C1 segment of cervical spinal cord (tissue), 14 donors: ENCODE data around the gene MYLK4.

Experiments
- DNase-seq, 14 donors: peaks; one replicate each; lab custom pipeline; 2025; lab: John Stamatoyannopoulos, UW

MYLK4 gene

DNA sequence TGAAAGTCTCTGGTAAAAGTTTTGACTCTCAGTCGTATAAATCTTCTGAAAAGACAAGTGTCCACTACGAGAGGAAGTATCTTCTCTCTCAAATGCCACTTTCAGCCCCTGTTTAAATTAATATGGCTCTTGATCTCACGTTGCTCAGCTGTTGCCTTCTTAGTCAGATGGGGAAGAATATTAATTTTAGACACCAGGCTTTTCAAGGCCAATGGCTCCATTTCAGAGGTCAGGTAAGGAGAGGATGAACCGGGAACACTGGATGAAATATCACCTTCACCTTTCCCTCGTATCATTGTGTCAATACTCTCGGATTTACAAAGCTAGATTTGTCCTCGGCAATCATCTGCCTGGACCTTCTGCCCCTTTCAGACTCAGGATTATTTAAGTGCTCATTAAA lies at the start of gene MYLK4:
TSS of gene MYLK4 (minus strand) at position 91 of the 400 bp plus-strand sequence. CDS start 1,628 bp downstream, outside the sequence.
- DNase-seq = no peak

DNA sequence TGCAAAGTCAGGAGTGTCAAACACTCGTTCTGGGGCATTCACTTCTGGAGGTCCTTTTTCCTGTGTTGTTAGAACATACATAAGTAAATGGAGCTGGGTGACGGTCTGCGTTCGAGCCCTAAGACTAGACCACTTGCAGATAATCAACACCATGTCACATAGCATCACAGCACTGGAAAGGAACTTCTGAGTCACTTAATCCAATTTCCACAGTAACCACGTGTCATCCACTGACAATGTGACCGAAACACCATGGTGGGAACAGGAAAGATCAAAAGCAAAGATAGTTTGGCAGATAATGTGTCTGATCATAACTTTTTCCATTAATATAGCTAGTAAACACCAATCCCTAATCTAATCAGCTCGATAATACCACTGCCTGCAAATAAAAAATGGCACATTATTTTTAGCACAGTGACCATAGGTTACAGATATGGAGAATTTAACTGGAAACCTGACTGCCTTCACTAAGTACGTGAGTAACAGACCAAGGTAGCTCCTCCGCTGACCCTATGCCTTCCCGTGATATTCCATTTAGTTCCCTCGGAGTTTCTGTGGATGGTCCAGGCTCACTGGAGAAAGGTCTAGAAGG lies 49.3 kb upstream of the MYLK4 start:
- no peak for DNase-seq

DNA sequence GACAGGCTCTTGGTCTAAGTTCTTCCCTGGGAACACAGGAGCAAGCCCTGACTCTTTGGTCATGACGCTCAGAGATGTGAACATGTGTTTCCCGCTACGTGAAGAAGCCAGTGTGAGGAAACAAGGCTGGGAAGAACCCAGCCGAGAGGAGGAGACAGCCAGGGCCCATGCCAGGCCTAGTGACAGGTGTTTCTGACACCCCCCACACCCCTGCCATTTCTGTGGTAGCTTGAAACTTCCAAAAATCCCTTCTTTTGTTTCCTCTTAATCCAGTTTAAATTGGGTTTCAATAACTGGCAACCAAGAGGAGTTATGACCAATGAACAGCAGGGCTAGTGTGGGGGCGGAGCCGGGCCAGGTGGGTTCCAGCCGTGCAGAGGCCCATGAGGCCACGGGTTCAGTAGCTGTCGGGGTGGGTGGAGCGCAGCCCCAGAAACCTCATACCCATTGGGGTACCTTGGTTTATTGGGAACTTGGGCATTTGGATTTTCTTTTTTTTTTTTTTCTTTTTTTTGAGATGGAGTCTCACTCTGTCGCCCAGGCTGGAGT lies 47.9 kb upstream of the MYLK4 start:
- DNase-seq = no peak

DNA sequence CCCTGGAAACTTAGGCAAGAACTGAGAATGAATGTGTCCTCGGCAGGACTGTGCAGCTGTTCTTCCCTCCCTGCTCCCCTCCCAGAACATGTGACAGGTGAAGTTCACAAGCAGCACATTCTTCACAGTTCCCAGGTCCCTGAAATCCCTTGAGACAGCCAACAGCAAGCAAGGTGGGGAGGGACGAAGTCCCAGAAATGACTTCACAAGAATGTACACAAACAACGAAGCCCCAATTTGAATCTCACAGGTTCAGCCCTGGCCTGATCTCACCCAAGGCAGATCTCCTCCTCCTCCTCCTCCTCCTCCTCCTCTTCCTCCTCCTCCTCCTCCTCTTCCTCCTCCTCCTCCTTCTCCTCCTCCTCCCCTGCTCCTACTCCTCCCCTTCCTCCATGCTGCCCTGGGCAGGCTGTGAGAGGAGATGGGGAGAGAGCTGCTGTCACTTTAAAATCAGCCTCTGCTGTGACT lies 46.9 kb upstream of the MYLK4 start:
- no peak for DNase-seq

DNA sequence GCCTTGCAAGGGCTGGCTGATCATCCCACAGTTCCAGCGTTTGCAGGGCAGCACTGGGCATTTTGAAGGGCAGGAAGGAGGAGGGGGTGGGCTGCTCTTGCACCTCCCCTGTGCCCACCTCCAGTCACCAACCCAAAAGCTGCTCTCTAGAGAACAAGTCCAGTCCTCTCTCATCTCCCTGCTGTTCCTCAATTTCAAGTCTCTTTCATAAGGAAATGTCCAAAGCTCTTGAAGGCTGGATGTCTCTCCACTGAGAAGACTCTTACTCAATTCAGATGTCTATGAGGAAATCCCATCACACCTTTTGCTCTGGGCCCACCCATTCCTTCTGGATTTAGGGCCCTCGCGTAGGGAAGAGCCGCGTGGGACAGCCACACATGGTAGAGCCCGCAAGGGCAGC lies 46.1 kb upstream of the MYLK4 start:
- DNase-seq = no peak

DNA sequence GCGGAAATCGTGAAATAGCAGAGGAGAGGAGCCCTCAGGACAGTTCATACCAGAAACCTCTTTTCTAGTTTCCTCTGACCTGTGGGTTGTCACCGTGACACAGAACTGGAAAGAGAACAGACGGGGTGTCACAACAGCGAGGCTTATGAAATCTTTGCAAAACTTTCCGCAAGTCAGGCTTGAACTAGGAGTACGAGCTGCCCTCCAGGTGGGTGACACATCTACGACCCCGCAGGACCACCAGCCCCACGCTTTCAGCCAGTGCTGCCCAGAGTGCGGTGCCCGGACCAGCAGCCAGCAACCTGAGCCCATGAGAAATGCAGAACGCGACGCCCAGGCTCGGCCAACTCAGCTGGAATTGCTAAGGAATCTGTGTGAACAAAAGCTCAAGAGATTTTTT lies 45.2 kb upstream of the MYLK4 start:
- DNase-seq = no peak

DNA sequence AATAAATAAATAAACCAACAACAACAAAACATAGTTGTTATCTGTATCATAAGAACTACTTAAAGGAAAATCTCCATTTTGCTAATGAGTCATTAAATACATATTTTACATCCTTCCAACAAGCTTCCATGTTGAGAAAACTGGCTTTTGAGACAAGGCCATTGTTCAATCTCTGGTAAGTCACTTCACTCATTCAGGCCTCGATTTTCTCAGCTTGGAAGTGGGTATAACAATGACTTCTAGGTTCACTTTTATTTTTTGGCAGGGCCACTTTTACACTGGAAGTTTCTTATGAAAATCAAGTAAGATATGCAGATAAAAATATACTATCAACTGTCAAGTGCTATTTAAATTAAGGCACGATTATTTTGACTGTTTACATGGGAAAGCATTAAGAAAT lies 44.4 kb upstream of the MYLK4 start:
- DNase-seq = no peak

DNA sequence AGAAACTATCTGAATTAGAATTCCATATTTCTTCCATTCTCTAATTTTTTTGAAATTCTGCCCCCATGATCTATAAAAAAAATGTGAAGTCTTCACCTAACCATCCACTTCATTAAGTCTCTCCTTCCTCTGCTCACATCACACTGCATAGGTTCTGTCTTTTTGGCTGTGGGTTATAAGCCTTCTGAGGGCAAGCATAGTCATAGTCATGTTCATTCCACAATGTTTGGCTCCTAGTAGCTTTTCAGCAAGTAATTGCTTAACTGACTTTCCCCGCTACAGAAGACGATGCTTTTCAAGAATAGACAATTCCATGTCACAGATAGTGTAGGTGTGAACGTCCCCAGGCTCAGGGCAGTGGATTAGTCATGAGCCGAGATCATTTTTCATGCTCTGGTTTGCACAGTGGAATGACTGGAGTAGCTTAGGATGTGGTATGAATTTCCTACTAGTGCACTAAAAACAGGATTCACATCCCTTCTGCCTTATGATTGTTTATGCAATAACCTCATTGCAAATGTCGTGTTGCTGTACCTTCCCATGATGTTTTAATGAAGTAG lies 43.5 kb upstream of the MYLK4 start:
- DNase-seq = no peak

DNA sequence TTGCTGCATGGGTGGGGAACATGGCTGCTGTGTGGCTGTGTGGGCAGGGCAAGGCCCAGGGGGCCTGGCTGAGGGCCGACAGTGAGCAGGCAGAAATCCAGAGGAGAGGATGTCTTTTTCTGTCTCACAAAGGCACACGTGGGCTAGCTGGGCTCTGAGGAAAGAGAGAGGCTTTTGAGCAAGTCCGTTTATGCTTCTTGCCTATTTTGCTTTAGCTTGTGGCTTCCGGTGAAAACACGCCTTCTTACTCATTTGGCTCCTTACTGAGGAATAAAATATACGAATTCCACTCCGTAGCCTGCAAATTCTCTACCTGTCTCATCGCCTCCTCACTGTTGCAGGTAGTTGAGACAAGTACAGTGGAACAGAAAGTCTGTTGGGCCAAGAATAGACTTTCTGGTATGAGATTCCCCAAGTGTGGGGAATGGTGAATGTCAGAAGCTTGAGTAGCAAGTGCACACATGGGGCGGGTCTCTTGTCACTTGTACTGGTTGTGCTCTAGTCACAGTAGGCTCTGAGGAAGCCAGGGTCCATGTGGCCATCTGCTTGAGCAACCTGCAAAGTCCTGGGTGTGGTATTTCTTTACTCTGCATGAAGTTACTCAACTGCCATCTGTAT lies 42.9 kb upstream of the MYLK4 start:
- DNase-seq = peak in 3 of 14 donors; percentile 14 to 23 (median 21)

DNA sequence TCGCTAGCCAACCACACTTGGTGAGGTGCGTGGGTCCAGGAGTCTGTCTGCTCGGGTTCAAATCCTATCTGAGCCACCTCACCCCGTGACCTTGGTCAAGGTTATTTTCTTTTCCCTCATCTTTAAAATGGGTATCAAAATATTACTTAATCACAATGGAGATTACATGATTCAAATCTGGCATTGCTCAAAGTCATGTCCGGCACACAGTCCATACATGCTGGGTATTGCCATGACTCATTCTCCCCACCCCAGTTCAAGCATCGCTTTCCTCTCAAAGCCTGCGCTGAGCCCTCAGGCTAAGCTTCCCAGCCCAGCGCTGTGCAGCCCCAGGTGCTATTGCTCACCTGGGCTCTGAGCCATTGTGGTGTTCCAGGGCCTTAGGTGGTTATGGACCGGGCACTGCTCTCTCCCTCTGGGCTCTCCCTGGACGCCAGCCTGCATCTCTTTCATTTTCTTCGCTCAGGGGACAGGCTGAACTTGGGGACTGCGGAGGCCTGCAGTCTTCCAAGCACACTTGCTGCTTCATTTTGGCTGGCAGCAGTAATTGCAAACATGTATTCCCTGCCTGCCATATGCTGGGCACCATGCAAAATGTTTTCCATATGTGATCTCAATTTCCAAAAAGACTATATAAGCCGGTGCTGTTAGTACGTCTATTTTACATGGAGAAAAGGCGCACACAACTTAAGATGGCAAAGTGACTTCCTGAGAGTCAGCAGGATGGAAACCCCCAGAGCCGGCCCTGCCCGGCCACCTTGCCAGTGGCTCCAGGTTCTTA lies 41.8 kb upstream of the MYLK4 start:
- DNase-seq = peak in 1 of 14 donors; percentile 21

DNA sequence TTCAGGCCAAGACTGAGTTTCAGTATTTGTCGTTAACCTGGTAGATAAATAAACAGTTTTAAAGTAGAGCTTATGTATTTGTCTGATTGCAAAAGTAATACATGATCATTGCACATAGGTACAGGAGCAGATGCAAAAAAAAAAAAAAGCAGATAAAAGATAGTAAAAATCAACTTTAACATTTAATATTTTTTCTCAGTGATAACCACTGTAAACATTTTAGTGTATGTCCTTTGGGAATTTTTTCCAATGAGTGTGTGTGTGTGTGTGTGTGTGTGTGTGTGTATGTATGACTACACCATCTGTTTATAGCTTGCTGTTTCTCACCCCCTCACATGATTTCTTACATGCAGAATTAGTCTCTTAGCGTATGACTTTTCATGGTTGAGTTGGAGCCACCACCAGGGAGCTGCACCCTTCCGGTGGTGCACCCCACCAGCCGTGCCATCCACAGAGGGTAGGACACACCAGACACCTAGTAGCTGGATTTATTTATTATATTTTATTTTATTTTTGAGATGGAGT lies 40.8 kb upstream of the MYLK4 start:
- no peak for DNase-seq

DNA sequence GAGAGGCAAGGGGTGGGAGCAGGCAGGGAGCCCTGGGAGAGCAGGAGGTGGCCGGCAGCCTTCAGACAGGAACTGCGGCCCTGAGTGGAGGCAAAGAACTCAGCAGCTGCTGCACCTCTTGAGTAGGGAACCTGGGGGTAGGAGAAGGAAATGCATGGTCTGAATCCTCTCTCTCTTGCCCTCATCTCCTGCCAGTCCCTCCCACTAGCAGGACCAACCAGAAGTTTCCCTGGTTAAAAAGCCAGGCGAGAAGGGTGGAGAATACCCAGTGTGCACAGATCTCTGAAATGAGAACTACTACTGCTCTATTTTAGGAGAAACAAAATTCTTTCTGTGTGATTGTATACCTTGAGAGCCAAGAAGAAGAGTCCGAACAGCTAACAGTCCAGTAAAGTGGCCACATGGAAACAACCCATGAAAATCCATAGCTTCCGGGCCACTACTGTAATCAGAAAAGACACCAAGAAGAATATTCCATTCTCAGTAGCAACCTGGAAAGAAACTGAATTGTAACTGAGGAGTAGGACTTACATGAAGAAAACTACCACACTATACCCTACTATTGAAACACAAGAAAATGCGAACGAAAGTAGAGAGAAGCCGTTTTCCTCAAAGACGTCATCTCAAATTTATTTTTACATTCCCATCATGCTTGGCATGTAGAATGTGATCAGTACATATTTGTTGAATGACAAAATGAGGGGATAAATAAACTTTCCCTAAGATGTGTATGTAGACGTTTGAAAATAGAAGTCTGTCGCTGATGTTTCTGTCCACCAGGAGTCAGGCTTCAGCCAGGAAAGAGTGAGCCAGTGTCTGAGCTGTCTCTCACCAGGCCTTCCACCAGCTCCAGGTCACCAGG lies 40.1 kb upstream of the MYLK4 start:
- DNase-seq = peak in 6 of 14 donors; percentile 7 to 48 (median 19)

DNA sequence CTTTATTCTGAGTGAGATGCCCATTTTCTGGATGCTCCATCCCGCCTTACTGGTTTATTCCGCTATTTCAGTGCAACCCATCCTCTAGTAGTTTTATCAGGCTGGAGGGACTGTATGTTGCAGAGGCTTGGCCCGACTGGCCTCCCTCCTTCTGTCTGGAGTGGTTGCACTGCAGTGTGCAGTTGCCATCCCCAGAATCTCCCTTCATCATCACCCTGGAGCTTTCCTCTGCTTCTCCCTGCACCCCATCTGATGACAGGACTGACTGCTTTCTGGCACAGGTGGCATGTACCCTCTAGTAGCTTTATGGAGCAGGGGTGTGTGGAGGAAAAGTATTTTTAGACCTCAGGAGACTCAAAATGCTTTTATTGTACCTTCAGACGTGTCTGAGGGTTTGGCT lies 35.5 kb upstream of the MYLK4 start:
- DNase-seq = no peak

DNA sequence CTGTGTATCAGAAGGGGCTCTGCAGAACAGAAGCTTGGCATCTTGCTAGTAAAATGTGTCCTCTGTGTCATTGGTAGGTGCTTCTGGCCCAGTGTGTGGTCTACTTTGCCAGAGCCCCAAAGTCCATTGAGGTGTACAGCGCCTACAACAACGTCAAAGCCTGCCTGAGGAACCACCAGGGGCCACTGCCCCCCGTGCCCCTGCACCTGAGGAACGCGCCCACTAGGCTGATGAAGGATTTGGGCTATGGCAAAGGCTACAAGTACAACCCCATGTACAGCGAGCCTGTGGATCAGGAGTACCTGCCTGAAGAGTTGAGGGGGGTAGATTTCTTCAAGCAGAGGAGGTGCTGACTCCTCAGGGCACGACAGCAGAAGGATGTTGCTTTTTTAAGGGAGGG lies 34.2 kb upstream of the MYLK4 start:
- no peak for DNase-seq

DNA sequence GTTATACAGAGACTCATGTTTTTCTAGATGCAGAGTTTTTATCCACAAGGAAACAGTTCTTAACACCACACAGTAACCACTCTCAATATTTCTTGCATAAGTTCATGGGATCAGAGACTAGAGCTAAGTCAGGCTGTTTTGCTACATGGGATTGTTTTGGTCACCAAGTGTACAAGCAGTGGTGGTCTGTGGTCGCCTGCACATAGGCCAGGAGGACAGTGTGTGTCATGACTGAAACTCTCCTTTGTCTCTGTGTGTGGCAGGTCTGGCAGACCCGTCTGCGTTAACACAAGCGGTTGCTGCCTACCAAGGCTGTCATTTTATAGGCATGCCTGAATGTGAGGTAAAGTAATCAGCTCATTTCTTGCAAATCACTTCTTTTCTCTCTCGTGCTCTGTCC lies 33.3 kb upstream of the MYLK4 start:
- DNase-seq = no peak

DNA sequence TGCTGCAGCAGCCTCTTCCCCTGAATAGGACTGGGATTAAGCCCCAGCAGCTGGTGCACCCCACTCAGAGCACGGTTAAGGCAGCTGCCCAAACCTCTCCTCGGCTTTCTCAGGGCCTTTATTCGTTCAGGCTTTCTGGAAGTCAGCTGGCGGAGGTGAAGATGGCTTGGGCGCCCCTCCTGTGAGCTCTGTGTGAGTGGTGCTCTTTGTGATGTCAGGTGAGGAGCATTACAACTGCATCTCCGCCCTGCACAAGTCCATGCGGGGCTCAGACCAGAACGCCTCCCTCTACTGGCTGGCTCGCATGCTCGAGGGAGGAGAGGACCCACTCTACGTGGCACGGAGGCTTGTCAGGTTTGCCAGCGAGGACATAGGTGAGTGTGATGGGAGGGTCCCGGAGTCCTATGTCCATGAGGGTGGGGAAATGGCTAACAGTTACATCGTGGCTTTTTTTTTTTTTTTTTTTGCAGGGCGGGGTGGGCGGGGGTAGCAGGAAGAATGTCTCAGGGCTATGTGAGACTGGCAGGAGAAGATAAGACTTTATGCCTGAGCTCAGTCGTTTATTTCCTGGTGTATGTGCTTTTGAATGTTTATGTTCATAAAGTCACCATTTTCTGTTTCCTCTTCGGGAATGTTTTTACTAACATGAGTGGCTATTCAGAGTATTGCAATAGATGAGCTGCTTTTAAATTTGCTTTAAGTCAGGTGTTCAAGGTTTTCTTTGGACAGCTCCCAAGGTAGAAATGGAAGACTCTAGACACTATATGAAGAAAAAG lies 32.7 kb upstream of the MYLK4 start:
- DNase-seq = peak in 1 of 14 donors; percentile 15

DNA sequence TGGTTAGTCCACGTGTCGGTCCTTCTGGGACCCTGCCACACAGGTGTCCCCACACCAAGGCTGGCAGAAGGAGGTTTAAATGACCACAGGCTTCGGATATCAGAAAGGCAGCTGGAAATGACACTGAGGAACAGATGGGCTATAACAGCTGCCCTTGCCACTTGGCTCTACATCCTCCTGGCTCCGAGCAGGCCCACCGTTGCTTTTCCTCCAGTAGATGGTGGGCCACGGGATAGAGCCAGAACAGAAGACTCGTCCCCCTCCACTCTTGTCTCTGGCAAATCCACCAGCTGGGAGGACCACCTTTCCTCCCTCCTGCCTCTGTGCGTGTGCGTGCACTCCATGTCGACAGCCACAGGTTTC lies 32.1 kb upstream of the MYLK4 start:
- no peak for DNase-seq

DNA sequence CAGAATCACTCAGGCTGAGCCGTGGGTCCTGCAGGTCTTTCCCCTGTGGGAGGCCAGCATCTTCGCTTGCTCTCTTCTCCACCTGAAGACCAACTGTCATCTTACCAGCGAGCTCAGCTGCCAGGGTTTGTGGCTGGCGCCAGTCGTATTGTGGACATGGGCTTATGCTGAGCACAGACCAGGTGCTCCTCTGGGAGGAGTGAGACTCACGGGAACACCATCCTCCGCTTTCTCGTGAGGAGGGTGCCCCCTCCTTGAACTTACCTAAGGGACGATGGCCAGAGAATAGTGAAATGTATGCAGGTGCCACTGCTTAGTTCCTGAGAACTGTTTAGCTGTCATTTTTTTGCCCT lies 31.6 kb upstream of the MYLK4 start:
- peak in 1 of 14 donors; percentile 12 for DNase-seq

DNA sequence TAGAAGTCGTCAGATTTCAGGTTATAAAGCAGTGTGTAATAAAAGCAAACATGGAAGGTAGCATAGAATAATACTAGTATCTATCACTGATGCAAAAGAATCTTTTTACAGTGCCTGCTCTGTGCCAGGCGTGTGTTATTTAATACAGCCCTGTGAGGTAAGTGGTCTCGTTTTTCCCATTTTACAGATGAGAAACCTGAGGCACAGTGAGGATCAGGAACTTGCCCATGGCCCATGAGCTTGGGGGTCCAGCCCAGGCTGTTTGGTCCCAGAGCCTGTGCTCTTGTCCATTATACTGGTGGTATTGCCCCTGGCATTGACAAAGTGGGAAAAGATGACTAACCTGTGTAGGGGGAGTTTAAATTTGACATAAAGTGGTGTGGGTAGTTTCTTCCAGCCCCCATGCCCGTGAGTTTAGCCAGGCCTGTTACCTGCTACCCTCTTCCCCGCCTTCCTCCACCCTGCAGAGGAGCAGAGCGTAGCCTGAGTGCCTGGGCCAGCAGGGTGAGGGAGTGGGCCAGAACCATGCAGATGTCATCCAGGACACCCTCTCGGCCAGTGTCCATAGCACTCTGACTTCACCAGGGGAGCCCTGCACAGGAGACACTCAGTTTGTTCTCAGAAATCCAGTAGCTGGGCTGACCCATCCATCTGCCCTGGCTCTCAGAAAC lies 31.1 kb upstream of the MYLK4 start:
- no peak for DNase-seq
